WERI-Rb-1 (cell line): ENCODE data around the gene PDE2A.

Experiments used
- DNase-seq: peaks from one replicate; pipeline ENCODE4 v3.0.0-alpha.2; 2020
- H3K27ac ChIP-seq: fragments of 250-450 bp; sonication (Bioruptor Pico); 2 replicates; pipeline ENCODE4 v1.5.1; 2020; ENCODE audit warnings: mild to moderate bottlenecking, moderate library complexity
- H3K27me3 ChIP-seq: fragments of 250-450 bp; sonication (Bioruptor Pico); 2 replicates; pipeline ENCODE4 v1.5.1; 2021; ENCODE audit warnings: mild to moderate bottlenecking, low read depth, moderate library complexity; ENCODE audit not compliant: insufficient read depth, severe bottlenecking
- H3K36me3 ChIP-seq: fragments of 250-450 bp; sonication (Bioruptor Pico); 2 replicates; pipeline ENCODE4 v1.5.1; 2020; ENCODE audit warnings: mild to moderate bottlenecking, moderate library complexity
- H3K4me3 ChIP-seq: 2 replicates; pipeline ENCODE4 v1.5.1; 2011; ENCODE audit warnings: low read depth, mild to moderate bottlenecking, control low read depth, low read length
- H3K9me3 ChIP-seq: fragments of 250-450 bp; sonication (Bioruptor Pico); 2 replicates; pipeline ENCODE4 v1.5.1; 2021; ENCODE audit warnings: mild to moderate bottlenecking, moderate library complexity; ENCODE audit not compliant: severe bottlenecking
- TF ChIP-seq, protein P1 (sequence below): IDR thresholded peaks from 2 replicates; pipeline ENCODE4 v1.5.1; 2011; ENCODE audit warnings: low read depth, mild to moderate bottlenecking, control low read depth, inconsistent platforms, low read length

PDE2A gene

DNA sequence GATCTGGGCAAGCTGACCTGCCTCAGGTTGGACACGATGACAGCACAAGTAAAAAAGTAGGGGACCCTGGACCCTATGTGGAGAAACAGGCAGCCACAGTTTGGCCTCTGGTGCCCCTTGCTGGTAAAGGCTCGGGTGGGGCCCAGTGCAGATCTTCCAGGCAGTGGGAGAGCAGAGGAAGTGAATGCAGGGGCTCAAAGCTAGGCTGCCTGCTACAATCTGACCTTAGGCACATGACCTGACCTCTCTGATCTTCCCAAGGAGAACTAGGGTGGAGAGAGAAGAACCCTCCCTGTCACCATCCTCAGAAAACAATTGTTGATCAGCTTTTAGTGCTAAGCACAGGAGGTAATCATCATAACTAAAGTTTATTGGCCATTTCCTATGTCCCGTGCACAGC lies 76.5 kb downstream of the PDE2A start:
- Histone ChIP-seq H3K4me3 (no peak overlapping the region), H3K36me3 (no peaks in the 10 kb centered on the region), H3K27ac (0 out of 2 replicates have a peak overlapping the region, but pooled peaks have one; percentile 12), H3K9me3 (no peaks in the 10 kb centered on the region), H3K27me3 (no peaks in the 10 kb centered on the region)
- TF ChIP-seq, protein P1, sequence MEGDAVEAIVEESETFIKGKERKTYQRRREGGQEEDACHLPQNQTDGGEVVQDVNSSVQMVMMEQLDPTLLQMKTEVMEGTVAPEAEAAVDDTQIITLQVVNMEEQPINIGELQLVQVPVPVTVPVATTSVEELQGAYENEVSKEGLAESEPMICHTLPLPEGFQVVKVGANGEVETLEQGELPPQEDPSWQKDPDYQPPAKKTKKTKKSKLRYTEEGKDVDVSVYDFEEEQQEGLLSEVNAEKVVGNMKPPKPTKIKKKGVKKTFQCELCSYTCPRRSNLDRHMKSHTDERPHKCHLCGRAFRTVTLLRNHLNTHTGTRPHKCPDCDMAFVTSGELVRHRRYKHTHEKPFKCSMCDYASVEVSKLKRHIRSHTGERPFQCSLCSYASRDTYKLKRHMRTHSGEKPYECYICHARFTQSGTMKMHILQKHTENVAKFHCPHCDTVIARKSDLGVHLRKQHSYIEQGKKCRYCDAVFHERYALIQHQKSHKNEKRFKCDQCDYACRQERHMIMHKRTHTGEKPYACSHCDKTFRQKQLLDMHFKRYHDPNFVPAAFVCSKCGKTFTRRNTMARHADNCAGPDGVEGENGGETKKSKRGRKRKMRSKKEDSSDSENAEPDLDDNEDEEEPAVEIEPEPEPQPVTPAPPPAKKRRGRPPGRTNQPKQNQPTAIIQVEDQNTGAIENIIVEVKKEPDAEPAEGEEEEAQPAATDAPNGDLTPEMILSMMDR = no peak
- no peak for DNase-seq

DNA sequence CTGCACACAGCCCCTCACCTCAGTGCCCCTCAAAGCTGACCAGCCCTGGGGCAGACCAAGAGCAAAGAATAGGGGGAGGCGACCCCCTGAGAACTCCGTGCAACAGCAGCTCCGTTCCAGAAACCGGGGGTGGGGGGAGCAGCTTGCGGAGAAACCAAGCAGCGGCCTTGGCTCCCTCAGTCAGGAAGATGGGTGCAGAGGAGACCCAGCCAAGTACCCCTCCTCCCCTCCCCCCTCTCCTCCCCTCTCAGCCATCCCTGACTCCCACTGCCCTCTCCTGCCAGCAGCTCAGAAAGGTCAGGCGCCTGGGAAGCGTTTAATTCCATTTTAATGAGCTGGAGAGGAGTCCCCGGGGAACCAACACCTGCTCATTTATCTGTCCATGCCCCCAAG lies 78.9 kb downstream of the PDE2A start:
- peak overlapping the region; percentile 57 for H3K27ac ChIP-seq
- H3K27me3 ChIP-seq = no peaks in the 10 kb centered on the region
- H3K4me3 ChIP-seq = no peak overlapping the region
- no peaks in the 10 kb centered on the region for H3K9me3 ChIP-seq
- TF ChIP-seq, protein P1 = no peak
- no peaks in the 10 kb centered on the region for H3K36me3 ChIP-seq
- DNase-seq = peak; percentile 60

DNA sequence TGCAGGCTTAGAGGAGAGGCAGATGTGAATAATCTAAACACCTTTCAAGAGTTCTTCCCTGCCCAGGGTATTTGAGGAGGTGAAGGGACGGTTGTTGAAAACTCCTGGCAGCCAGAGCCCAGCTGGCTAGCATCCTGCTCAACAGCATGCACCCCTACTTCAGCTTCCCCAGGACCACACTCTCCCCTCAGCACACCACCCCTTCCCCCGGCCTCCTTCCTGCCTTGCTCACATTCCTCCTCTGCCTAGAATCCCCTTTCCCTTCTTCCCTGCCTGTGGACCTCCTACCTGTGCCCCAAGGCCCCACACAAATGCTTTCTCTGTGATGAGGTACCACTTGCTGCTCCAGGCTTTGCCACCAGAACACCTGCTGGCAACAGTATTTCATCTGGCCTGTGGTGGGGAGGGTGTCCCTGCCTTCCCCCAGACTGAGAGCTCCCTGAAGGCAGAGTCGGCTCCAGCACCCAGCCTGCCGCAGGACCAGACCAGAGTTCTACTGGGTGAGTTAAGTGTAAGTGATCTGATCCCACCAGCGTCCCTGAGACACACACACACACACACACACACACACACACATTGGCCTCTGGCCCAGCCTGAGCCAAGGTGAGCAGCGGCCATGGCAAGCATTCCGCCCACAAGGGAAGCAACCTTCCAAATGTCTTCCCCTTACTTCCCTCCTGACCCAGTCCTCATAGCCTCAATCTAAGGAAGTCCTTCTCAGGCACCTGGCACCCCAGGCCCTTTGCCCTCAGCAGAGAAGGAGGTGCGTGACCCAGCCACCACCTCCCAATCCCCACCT lies 79.5 kb downstream of the PDE2A start:
- Histone ChIP-seq H3K27ac (peak overlapping the region; percentile 57), H3K4me3 (no peak overlapping the region), H3K9me3 (no peaks in the 10 kb centered on the region), H3K27me3 (no peaks in the 10 kb centered on the region), H3K36me3 (no peaks in the 10 kb centered on the region)
- TF ChIP-seq, protein P1 = no peak
- no peak for DNase-seq

DNA sequence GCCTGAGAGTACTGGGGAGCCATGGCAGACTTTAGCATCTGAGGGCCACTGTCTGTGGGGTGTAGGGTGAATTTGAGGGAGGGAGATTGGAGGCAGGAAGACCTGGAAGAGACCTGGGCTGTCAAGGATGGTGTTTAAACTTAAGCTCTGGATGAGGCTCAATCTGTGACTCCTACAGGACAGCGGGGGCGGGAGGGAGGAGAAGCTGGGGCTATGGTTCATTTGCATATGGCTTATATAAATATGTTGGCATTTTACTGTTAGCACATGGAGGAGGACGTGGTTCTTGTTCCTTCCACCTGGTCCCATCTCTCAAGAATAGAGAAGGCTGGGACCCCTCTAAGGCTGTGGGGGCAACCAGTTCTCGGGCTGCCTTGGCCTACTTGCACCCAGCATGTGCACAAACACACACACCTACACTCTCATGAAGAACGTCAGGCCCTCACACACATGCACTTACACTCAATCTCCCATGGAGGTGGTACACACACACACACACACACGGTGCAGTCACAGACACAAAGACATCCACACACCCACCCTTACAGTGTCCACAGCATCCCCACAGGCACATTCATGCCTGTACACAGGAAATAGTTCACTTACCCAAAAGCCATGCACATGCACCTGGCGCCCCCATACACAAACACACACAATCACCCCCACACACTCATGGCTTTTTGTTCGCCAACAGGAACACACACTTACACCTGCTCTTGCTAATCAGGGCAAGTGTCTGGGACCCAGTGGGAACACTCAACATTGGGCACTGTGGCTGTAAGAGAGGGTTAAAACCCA lies 81.3 kb downstream of the PDE2A start:
- Histone ChIP-seq H3K27me3 (no peaks in the 10 kb centered on the region), H3K4me3 (peak overlapping the region; percentile 24), H3K9me3 (no peaks in the 10 kb centered on the region), H3K27ac (peak overlapping the region; percentile 57), H3K36me3 (no peaks in the 10 kb centered on the region; the same call in 1 of the 2 replicates)
- DNase-seq = no peak
- TF ChIP-seq, protein P1 = no peak

DNA sequence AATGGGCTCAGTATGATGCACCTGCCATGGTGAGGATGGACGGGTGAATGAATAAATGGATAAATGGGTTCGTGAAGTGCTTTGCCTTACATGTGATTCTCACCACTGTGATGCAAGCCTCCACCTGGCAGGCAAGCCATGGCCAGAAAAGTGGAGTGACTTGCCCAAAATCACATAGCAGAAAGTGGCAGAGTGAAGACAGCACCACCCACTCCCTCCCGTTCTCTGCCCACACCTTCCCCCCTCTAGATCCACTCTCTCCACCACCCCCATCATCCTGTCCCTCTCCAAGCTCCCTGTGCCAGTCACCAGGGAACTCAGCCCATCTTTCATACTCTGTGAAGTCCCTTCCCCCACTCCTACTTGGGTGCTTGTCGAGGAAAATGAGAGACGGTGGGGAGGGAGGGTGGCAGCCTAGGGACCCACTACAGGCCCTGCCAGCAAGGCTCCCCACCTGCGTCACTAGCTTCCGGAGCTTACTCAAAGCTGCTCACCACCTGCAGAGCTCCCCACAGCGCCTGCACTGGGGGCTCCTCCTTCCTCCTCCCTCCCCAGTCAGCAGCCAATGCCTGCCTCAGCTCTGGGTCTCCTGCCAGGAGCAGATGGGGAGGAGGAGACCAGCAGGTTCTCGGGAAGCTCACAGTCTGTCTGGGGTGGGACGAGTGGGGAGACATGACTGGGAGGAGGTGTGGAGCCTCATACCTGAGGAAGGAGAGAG lies 82.3 kb downstream of the PDE2A start:
- Histone ChIP-seq H3K27me3 (no peaks in the 10 kb centered on the region), H3K9me3 (no peaks in the 10 kb centered on the region), H3K4me3 (peak overlapping the region; percentile 24), H3K27ac (peak overlapping the region; percentile 61), H3K36me3 (no peaks in the 10 kb centered on the region; the same call in 1 of the 2 replicates)
- peak; percentile 97 for DNase-seq
- TF ChIP-seq, protein P1 = no peak
